Panc1 (cell line): Measurements from ENCODE around the gene TSHZ2. TPM values are rescaled to one million over a fixed set of nuclear protein-coding genes. Genes with fewer than 3 reads are reported as not detected.

Experiments used
- ATAC-seq: fragments of 200-7000 bp; cut with Tn5 transposase; 2 replicates; pipeline ENCODE4 v1.9.1; 2020; ENCODE audit warnings: mild to moderate bottlenecking, moderate library complexity
- BruUV-seq: library from RNA; stranded (reverse); fragments of 400-500 nt; replicated peaks from 2 replicates; lab custom pipeline; 2021; lab: Mats Ljungman, UMichigan
- CTCF ChIA-PET: fragments of 300-600 bp; sonication (Branson Sonifier 250); formaldehyde crosslinking; loops from one replicate; lab custom pipeline; 2022; ENCODE audit warnings: antibody characterized with exemption; lab: Charles Lee
- POLR2A ChIA-PET: fragments of 300-600 bp; sonication (Branson Sonifier 250); formaldehyde crosslinking; loops from one replicate; lab custom pipeline; 2022; ENCODE audit warnings: antibody characterized with exemption; lab: Charles Lee
- DNase-seq: peaks from one replicate; pipeline ENCODE4 v3.0.0-alpha.2; 2010; ENCODE audit warnings: low read depth, low spot score
- H3K27ac ChIP-seq: 2 replicates; pipeline ENCODE4 v1.5.1; 2011; ENCODE audit warnings: mild to moderate bottlenecking, low read length, inconsistent platforms
- H3K27me3 ChIP-seq: fragments of 200-500 bp; sonication (Bioruptor generic); 2 replicates; pipeline ENCODE4 v1.6.0; 2014; ENCODE audit warnings: low read length, inconsistent platforms; ENCODE audit not compliant: control insufficient read depth, insufficient read depth
- H3K36me3 ChIP-seq: fragments of 200-500 bp; sonication (Bioruptor generic); 2 replicates; pipeline ENCODE4 v1.5.1; 2014; ENCODE audit warnings: inconsistent platforms, mild to moderate bottlenecking, low read length, moderate library complexity; ENCODE audit not compliant: control insufficient read depth, insufficient read depth
- H3K4me1 ChIP-seq: 2 replicates; pipeline ENCODE4 v1.5.1; 2011; ENCODE audit warnings: inconsistent platforms, mild to moderate bottlenecking, low read length, moderate library complexity; ENCODE audit not compliant: control insufficient read depth, insufficient read depth
- H3K4me3 ChIP-seq, 2 experiments: 2 replicates each; pipeline ENCODE4 v1.5.1; 2011 to 2012; ENCODE audit warnings: low read depth in 2 of 2, low read length in 2 of 2, mild to moderate bottlenecking in 2 of 2, inconsistent platforms in 1 of 2, moderate library complexity in 1 of 2
- H3K9me3 ChIP-seq: fragments of 200-500 bp; sonication (Bioruptor generic); 2 replicates; pipeline ENCODE4 v1.5.1; 2014; ENCODE audit warnings: low read depth, mild to moderate bottlenecking, inconsistent platforms, low read length, moderate library complexity; ENCODE audit not compliant: control insufficient read depth, insufficient read depth
- CTCF ChIP-seq: fragments of 450-650 bp; IDR thresholded peaks from 2 replicates; pipeline ENCODE4 v1.5.1; 2017; ENCODE audit warnings: mild to moderate bottlenecking
- POLR2AphosphoS5 ChIP-seq: IDR thresholded peaks from 2 replicates; pipeline ENCODE4 v1.6.1; 2012; ENCODE audit warnings: mild to moderate bottlenecking, low read depth, low read length, moderate library complexity
- REST ChIP-seq, 2 experiments: IDR thresholded peaks; 2 replicates each; pipeline ENCODE4 v1.6.1; 2011 to 2012; ENCODE audit warnings: low read depth in 2 of 2, control low read depth in 1 of 2, low read length in 1 of 2, mild to moderate bottlenecking in 1 of 2, moderate library complexity in 1 of 2; ENCODE audit not compliant: insufficient read depth in 1 of 2
- SIN3A ChIP-seq: IDR thresholded peaks from 2 replicates; pipeline ENCODE4 v1.6.1; 2012; ENCODE audit warnings: low read depth, mild to moderate bottlenecking, low read length, moderate library complexity, borderline replicate concordance; ENCODE audit not compliant: insufficient read depth
- TCF7L2 ChIP-seq: IDR thresholded peaks from 2 replicates; pipeline ENCODE4 v1.6.1; 2011; ENCODE audit warnings: mild to moderate bottlenecking, low read depth, low read length, inconsistent platforms
- in situ Hi-C: cut with HindIII; loops from 2 replicates; pipeline ENCODE4 v1.10.0; 2016; ENCODE audit warnings: low sequenced_read_pairs, low pct_unique_long_range_greater_than_20kb
- intact Hi-C: fragments of 100-400 bp; cut with micrococcal nuclease; formaldehyde crosslinking; loops from one replicate; pipeline ENCODE4 v1.10.0; 2022; ENCODE audit not compliant: unreplicated experiment
- total RNA-seq: library from RNA; stranded (reverse); gene quantifications from one replicate; pipeline ENCODE4 v1.2.1, GENCODE V29; 2021; ENCODE audit not compliant: unreplicated experiment

The TSHZ2 gene
- total RNA-seq, 1 experiment from 2014 or later, result 0.36 TPM

- no TSS peak for BruUV-seq
- ChIA-PET CTCF (no interaction called here), POLR2A (no interaction called here)
- in situ Hi-C loops, result no loop called here
- no peak for ATAC-seq
- H3K9me3 ChIP-seq, result no peaks in the 10 kb centered on the region
- TF ChIP-seq POLR2AphosphoS5 (no peak), SIN3A (no peak), REST (IDR thresholded peaks at IDR 0.05; ENCODE audit: insufficient read depth in 1 of 2, low read depth in 2 of 2, low read length in 1 of 2) (no peak), TCF7L2 (no peak), CTCF (no peak)
- H3K4me3 ChIP-seq, result no peak overlapping the region
- no peaks in the 10 kb centered on the region; the same call in 1 of the 2 replicates for H3K27me3 ChIP-seq
- no peaks in the 10 kb centered on the region for H3K4me1 ChIP-seq
- DNase-seq, result no peak
- intact Hi-C loops, result no loop called here
- H3K36me3 ChIP-seq, result no peaks in the 10 kb centered on the region
- H3K27ac ChIP-seq, result no peak overlapping the region
Observed at GRCh38 chr20:53154540-53154939, 182.4 kb downstream of the TSHZ2 start.

- no TSS peak for BruUV-seq
- TF ChIP-seq CTCF (peak; percentile 66), SIN3A (no peak)
- ATAC-seq (peak; percentile 45; the same call in 1 of the 2 replicates), DNase-seq (peak; percentile 13)
- in situ Hi-C loops, result no loop called here
- intact Hi-C loops, result no loop called here
- Histone ChIP-seq H3K27ac (no peak overlapping the region), H3K36me3 (no peaks in the 10 kb centered on the region), H3K4me3 (no peak overlapping the region), H3K9me3 (no peaks in the 10 kb centered on the region), H3K4me1 (no peaks in the 10 kb centered on the region), H3K27me3 (no peaks in the 10 kb centered on the region; the same call in 1 of the 2 replicates)
- ChIA-PET CTCF (no interaction called here), POLR2A (no interaction called here)
Observed at GRCh38 chr20:53157443-53158408, 185.6 kb downstream of the TSHZ2 start.
